HepG2 (cell line): ENCODE results near the gene TMEM184B. TPM values are rescaled to one million over a fixed set of nuclear protein-coding genes. Genes with fewer than 3 reads are reported as not detected.

ENCODE experiments used
- ATRX ChIP-seq: sonication (generic); formaldehyde crosslinking; IDR thresholded peaks from 2 replicates; pipeline ENCODE4 v1.4.0; 2020; ENCODE audit warnings: missing genetic modification reagents, borderline replicate concordance
- CBX2 ChIP-seq, 2 experiments: fragments of 200-600 bp in 1 of 2; sonication (generic); formaldehyde crosslinking in 1 of 2; IDR thresholded peaks; 2 replicates each; pipeline versions ENCODE4 v1.7.0 to v1.8.1; 2018 to 2022; ENCODE audit warnings: low read depth in 2 of 2, low read length in 1 of 2, mild to moderate bottlenecking in 1 of 2, missing genetic modification reagents in 1 of 2
- DPF2 ChIP-seq: sonication (generic); formaldehyde crosslinking; IDR thresholded peaks from 2 replicates; pipeline ENCODE4 v1.4.0; 2020; ENCODE audit warnings: mild to moderate bottlenecking, low read depth, missing genetic modification reagents, borderline replicate concordance
- MXI1 ChIP-seq: IDR thresholded peaks from 3 replicates; pipeline ENCODE4 v1.6.1; 2012; ENCODE audit warnings: low read depth, low read length, inconsistent platforms, borderline replicate concordance
- MYC ChIP-seq: sonication (generic); formaldehyde crosslinking; IDR thresholded peaks from 2 replicates; pipeline ENCODE4 v1.9.0; 2021; ENCODE audit warnings: missing genetic modification reagents, borderline replicate concordance
- NBN ChIP-seq: fragments of 450-650 bp; conservative IDR thresholded peaks from 2 replicates; pipeline ENCODE4 v1.6.1; 2017
- SUZ12 ChIP-seq: fragments of 150-350 bp; IDR thresholded peaks from 2 replicates; pipeline ENCODE4 v1.6.1; 2014; ENCODE audit warnings: low read depth, low read length
- WIZ ChIP-seq: sonication (generic); formaldehyde crosslinking; IDR thresholded peaks from 2 replicates; pipeline ENCODE4 v1.5.1; 2020; ENCODE audit warnings: mild to moderate bottlenecking, missing genetic modification reagents
- ZBTB21 ChIP-seq: sonication (generic); formaldehyde crosslinking; IDR thresholded peaks from 2 replicates; pipeline ENCODE4 v1.4.0; 2020; ENCODE audit warnings: missing genetic modification reagents
- ZBTB7B ChIP-seq: sonication (generic); formaldehyde crosslinking; IDR thresholded peaks from 2 replicates; pipeline ENCODE4 v1.4.0; 2020; ENCODE audit warnings: missing genetic modification reagents
- ZFX ChIP-seq: sonication (generic); formaldehyde crosslinking; IDR thresholded peaks from 2 replicates; pipeline ENCODE4 v1.4.0; 2020; ENCODE audit warnings: mild to moderate bottlenecking, low read depth, missing genetic modification reagents, moderate library complexity
- ZNF230 ChIP-seq: sonication (generic); formaldehyde crosslinking; IDR thresholded peaks from 2 replicates; pipeline ENCODE4 v1.4.0; 2020; ENCODE audit warnings: mild to moderate bottlenecking, missing genetic modification reagents
- ZNF441 ChIP-seq: sonication (generic); formaldehyde crosslinking; IDR thresholded peaks from 2 replicates; pipeline ENCODE4 v1.7.0; 2021; ENCODE audit warnings: missing genetic modification reagents, borderline replicate concordance
- ZNF570 ChIP-seq: sonication (generic); formaldehyde crosslinking; IDR thresholded peaks from 2 replicates; pipeline ENCODE4 v1.4.0; 2020; ENCODE audit warnings: mild to moderate bottlenecking, missing genetic modification reagents, borderline replicate concordance
- ZNF747 ChIP-seq: sonication (generic); formaldehyde crosslinking; IDR thresholded peaks from 2 replicates; pipeline ENCODE4 v1.8.1; 2023; ENCODE audit warnings: missing genetic modification reagents, mild to moderate bottlenecking, borderline replicate concordance
- ZNF781 ChIP-seq: sonication (generic); formaldehyde crosslinking; IDR thresholded peaks from 2 replicates; pipeline ENCODE4 v1.5.1; 2020; ENCODE audit warnings: borderline replicate concordance, mild to moderate bottlenecking, missing genetic modification reagents; ENCODE audit errors: not compliant biosample characterization
- ZNF883 ChIP-seq: sonication (generic); formaldehyde crosslinking; IDR thresholded peaks from 2 replicates; pipeline ENCODE4 v1.5.1; 2020; ENCODE audit warnings: mild to moderate bottlenecking, missing genetic modification reagents; ENCODE audit errors: not compliant biosample characterization
- polyA plus RNA-seq, 8 experiments: library from polyadenylated mRNA; depleted of rRNA in 3 of 8; stranded (reverse) in 7 of 8; unstranded in 1 of 8; fragments of >200 nt; fragmentation: Illumina TruSeq in 4 of 8; extraction: Trizol in 4 of 8; gene quantifications; 2 replicates each; pipeline versions ENCODE4 v1.2.1 to v1.2.3, GENCODE V29; 2011 to 2016; ENCODE audit warnings: low read depth in 4 of 8, missing spikeins in 1 of 8, mixed read lengths in 1 of 8; ENCODE audit not compliant: insufficient read depth in 1 of 8
- total RNA-seq, 5 experiments: library from RNA; depleted of rRNA; stranded (reverse); fragments of >200 nt; fragmentation: Illumina TruSeq; extraction: Trizol; gene quantifications; 2 replicates each; pipeline ENCODE4 v1.2.3, GENCODE V29; 2016; ENCODE audit warnings: low read depth in 1 of 5
- TF ChIP-seq, protein P1 (sequence below): sonication (generic); formaldehyde crosslinking; IDR thresholded peaks from 2 replicates; pipeline ENCODE4 v1.4.0; 2020; ENCODE audit warnings: missing genetic modification reagents, borderline replicate concordance
- TF ChIP-seq, protein P2 (sequence below): sonication (generic); formaldehyde crosslinking; IDR thresholded peaks from 2 replicates; pipeline ENCODE4 v1.5.0; 2020; ENCODE audit warnings: mild to moderate bottlenecking, missing genetic modification reagents, borderline replicate concordance

TMEM184B gene
- total and polyA plus RNA-seq, 2 of the 13 experiments (the other 11 are each of a cell fraction or from before 2014, with no cell fraction given): 15.9 to 16.0 TPM

DNA sequence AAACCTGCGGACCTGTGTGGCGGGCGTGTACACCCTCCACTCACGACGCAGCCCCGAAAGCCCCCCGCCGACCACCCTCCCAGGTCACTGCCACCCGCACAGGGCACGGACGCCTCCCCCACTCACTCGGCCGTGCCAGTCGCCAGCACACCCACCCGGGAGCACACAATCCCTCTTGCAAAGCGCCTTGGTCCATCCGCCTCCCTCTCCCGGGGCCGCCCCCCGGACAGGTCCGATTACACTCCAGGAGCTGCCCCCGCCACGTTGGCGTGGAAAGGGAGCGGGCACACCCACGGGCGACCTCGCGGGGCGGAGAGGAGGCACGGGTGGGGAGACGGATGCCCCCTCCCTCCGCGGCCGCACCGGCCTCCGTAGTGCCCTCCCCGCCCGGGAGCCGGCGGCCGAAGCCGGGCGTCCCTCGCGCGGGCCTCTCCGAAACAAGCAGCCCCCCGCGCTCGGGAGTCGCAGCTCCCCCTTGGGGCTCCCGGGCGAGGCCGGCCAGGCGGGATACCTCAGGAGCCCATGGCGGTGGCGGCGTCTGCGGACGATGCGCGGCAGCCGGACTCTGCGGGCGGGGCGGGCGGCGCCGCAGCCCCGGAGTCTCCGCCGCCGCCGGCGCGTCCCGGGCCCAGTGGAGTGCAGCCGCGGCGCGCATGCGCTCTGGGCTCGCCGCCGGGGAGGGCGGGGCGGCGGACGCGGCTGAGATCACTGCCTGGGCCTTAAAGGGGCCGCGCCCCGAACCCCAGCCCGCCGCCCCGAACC, at the start of gene TMEM184B (continued):
- TF ChIP-seq MXI1 (no peak), DPF2 (CRISPR knock-in tag) (no peak), ZNF570 (no peak), ZNF230 (CRISPR knock-in tag) (no peak), ZFX (CRISPR knock-in tag) (peak; percentile 58), WIZ (no peak), NBN (no peak), ZNF781 (CRISPR knock-in tag) (no peak), ZBTB7B (CRISPR knock-in tag) (no peak), SUZ12 (no peak), ZNF441 (CRISPR knock-in tag) (0 out of 2 replicates have a peak, but pooled peaks have one; percentile 37), ATRX (no peak), CBX2 (IDR thresholded peaks at IDR 0.05; ENCODE audit: low read depth, low read length) (no peak), CBX2 (CRISPR knock-in tag; IDR thresholded peaks at IDR 0.05; ENCODE audit: low read depth) (no peak), MYC (CRISPR knock-in tag) (0 out of 2 replicates have a peak, but pooled peaks have one; percentile 48), ZNF883 (CRISPR knock-in tag) (no peak), ZBTB21 (CRISPR knock-in tag) (no peak), ZNF747 (CRISPR knock-in tag) (no peak)
- TF ChIP-seq, protein P1, sequence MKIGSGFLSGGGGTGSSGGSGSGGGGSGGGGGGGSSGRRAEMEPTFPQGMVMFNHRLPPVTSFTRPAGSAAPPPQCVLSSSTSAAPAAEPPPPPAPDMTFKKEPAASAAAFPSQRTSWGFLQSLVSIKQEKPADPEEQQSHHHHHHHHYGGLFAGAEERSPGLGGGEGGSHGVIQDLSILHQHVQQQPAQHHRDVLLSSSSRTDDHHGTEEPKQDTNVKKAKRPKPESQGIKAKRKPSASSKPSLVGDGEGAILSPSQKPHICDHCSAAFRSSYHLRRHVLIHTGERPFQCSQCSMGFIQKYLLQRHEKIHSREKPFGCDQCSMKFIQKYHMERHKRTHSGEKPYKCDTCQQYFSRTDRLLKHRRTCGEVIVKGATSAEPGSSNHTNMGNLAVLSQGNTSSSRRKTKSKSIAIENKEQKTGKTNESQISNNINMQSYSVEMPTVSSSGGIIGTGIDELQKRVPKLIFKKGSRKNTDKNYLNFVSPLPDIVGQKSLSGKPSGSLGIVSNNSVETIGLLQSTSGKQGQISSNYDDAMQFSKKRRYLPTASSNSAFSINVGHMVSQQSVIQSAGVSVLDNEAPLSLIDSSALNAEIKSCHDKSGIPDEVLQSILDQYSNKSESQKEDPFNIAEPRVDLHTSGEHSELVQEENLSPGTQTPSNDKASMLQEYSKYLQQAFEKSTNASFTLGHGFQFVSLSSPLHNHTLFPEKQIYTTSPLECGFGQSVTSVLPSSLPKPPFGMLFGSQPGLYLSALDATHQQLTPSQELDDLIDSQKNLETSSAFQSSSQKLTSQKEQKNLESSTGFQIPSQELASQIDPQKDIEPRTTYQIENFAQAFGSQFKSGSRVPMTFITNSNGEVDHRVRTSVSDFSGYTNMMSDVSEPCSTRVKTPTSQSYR (CRISPR knock-in tag): no peak
- TF ChIP-seq, protein P2, sequence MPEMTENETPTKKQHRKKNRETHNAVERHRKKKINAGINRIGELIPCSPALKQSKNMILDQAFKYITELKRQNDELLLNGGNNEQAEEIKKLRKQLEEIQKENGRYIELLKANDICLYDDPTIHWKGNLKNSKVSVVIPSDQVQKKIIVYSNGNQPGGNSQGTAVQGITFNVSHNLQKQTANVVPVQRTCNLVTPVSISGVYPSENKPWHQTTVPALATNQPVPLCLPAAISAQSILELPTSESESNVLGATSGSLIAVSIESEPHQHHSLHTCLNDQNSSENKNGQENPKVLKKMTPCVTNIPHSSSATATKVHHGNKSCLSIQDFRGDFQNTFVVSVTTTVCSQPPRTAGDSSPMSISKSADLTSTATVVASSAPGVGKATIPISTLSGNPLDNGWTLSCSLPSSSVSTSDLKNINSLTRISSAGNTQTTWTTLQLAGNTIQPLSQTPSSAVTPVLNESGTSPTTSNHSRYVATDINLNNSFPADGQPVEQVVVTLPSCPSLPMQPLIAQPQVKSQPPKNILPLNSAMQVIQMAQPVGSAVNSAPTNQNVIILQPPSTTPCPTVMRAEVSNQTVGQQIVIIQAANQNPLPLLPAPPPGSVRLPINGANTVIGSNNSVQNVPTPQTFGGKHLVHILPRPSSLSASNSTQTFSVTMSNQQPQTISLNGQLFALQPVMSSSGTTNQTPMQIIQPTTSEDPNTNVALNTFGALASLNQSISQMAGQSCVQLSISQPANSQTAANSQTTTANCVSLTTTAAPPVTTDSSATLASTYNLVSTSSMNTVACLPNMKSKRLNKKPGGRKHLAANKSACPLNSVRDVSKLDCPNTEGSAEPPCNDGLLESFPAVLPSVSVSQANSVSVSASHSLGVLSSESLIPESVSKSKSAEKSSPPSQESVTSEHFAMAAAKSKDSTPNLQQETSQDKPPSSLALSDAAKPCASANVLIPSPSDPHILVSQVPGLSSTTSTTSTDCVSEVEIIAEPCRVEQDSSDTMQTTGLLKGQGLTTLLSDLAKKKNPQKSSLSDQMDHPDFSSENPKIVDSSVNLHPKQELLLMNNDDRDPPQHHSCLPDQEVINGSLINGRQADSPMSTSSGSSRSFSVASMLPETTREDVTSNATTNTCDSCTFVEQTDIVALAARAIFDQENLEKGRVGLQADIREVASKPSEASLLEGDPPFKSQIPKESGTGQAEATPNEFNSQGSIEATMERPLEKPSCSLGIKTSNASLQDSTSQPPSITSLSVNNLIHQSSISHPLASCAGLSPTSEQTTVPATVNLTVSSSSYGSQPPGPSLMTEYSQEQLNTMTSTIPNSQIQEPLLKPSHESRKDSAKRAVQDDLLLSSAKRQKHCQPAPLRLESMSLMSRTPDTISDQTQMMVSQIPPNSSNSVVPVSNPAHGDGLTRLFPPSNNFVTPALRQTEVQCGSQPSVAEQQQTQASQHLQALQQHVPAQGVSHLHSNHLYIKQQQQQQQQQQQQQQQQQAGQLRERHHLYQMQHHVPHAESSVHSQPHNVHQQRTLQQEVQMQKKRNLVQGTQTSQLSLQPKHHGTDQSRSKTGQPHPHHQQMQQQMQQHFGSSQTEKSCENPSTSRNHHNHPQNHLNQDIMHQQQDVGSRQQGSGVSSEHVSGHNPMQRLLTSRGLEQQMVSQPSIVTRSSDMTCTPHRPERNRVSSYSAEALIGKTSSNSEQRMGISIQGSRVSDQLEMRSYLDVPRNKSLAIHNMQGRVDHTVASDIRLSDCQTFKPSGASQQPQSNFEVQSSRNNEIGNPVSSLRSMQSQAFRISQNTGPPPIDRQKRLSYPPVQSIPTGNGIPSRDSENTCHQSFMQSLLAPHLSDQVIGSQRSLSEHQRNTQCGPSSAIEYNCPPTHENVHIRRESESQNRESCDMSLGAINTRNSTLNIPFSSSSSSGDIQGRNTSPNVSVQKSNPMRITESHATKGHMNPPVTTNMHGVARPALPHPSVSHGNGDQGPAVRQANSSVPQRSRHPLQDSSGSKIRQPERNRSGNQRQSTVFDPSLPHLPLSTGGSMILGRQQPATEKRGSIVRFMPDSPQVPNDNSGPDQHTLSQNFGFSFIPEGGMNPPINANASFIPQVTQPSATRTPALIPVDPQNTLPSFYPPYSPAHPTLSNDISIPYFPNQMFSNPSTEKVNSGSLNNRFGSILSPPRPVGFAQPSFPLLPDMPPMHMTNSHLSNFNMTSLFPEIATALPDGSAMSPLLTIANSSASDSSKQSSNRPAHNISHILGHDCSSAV (CRISPR knock-in tag): no peak
